HG02642 (cell line): Measurements from ENCODE around the gene PLK4.
"Not testable (repeated sequence)": the region's sequence is repeated elsewhere in the genome, so short reads cannot be mapped to it uniquely, and the experiment has no call there.

Experiments
- ATAC-seq: cut with Tn5 transposase; IDR thresholded peaks from one replicate; pipeline ENCODE4 v1.9.1; 2021; ENCODE audit warnings: mild to moderate bottlenecking; ENCODE audit not compliant: unreplicated experiment, poor library complexity

The PLK4 gene

DNA sequence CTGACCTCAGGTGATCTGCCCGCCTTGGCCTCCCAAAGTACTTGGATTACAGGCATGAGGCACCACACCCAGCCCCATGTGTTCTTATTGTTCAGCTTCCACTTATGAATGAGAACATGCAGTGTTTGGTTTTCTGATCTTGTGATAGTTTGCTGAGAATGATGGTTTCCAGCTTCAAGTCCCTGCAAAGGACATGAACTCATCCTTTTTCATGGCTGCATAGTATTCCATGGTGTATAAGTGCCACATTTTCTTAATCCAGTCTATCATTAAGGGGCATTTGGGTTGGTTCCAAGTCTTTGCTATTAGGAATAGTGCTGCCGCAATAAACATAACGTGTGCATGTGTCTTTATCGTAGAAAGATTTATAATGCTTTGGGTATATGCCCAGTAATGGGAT, 19.0 kb downstream of the PLK4 start:
- not testable (repeated sequence) for ATAC-seq

DNA sequence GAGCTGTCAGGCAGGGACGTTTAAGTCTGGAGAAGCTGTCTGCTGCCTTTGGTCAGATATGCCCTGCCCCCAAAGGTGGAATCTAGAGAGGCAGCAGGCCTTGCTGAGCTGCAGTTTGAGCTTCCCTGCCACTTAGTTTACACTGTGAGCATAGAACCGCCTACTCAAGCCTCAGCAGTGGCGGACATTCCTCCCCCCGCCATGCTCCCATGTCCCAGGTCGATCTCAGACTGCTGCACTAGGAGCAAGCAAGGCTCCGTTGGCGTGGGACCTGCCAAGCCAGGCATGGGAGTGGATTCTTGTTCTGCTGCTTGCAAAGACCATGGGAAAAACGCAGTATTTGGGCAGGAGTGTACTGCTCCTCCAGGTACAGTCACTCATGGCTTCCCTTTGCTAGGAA, 24.3 kb downstream of the PLK4 start:
- ATAC-seq, result no peak

DNA sequence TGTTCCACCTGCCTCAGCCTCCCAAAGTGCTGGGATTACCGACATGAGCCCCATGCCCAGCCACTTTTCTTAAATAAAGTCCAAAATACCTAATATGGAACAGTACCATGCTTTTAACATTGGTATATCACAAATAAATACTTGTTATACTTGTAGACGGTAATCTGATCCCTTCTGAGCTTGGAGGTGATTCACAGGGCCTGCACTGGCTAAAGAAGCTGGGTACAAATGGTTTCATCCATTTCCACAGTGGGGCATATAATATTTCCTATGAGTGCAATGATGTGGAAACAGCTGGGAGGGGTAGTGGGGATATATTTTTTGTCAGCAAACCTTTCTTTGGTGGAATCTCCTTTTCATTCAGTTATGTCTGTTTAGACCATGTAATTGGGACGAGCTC, 35.8 kb downstream of the PLK4 start:
- no peak for ATAC-seq

- ATAC-seq, result no peak
Measured at GRCh38 chr4:127917151-127917550, 36.5 kb downstream of the PLK4 start.

GRCh38 chr4:127920521-127920920, 39.8 kb downstream of the PLK4 start:
- no peak for ATAC-seq

DNA sequence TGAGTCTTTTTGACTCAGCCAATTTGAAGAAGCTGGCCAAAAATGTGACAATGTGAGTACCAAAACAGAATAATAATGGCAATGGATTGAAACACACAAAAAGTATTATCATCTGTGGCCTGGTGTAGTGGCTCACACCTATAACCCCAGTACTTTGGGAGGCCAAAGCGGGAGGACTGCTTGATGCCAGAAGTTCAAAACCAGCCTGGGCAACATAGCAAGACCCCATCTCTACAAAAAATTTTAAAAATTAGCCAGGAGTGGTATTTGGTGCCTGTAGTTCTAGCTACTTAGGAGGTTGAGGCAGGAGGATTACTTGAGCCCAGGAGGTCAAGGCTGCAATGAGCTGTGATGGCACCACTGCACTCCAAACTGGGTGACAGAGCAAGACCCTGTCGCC, 41.5 kb downstream of the PLK4 start:
- ATAC-seq, result no peak

- ATAC-seq, result not testable (repeated sequence)
Measured at GRCh38 chr4:127925720-127926119, 45.0 kb downstream of the PLK4 start.

- ATAC-seq, result no peak
Measured at GRCh38 chr4:127930175-127930574, 49.5 kb downstream of the PLK4 start.

DNA sequence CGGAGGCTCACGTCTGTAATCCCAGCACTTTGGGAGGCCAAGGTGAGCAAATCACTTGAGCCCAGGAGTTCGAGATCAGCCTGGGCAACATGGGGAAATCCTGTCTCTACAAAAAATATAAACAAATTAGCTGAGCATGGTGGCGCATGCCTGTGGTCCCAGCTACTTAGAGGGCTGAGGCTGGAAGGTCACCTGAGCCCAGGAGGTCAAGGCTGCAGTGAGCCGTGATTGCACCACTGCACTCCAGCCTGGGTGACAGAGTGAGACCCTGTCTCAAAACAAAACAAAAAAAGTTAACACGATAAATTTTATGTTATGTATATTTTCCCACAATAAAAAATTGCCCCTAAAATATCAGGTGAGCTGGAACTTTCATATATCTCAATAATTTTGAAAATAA, 51.1 kb downstream of the PLK4 start:
- not testable (repeated sequence) for ATAC-seq

GRCh38 chr4:127936974-127937373, 56.3 kb downstream of the PLK4 start:
- ATAC-seq, result no peak
